Transverse colon (tissue), 4 donors: Measurements from ENCODE around the gene ASB9.

Source experiments
- CTCF ChIP-seq, 5 experiments: fragments of 200-600 bp in 3 of 5; fragments of 450-650 bp in 2 of 5; sonication (generic) in 3 of 5; IDR thresholded peaks; 1 replicate in 2 of 5; 2 replicates in 3 of 5; pipeline ENCODE4 v1.5.1; 2016 to 2017; ENCODE audit warnings: antibody characterized with exemption in 5 of 5, inconsistent platforms in 3 of 5, mild to moderate bottlenecking in 2 of 5, moderate library complexity in 1 of 5
- POLR2A ChIP-seq: fragments of 450-650 bp; IDR thresholded peaks from one replicate; pipeline ENCODE4 v1.6.1; 2016; ENCODE audit warnings: antibody characterized with exemption, mild to moderate bottlenecking, moderate library complexity
- POLR2AphosphoS5 ChIP-seq, 3 donors: sonication (generic); formaldehyde crosslinking; IDR thresholded peaks; one replicate each; pipeline ENCODE4 v1.6.1; 2016; ENCODE audit warnings: antibody characterized with exemption in 3 of 3

GRCh38 chrX:15236146-15236545 is 33.7 kb downstream of the ASB9 start:
- TF ChIP-seq CTCF (IDR thresholded peaks at IDR 0.05): no peak
- no peak for TF ChIP-seq POLR2AphosphoS5 (IDR thresholded peaks at IDR 0.05)
- TF ChIP-seq POLR2A: no peak
